ENCODE data around the gene SYNPO2L.
"Not testable (repeated sequence)": the region's sequence is repeated elsewhere in the genome, so short reads cannot be mapped to it uniquely, and the experiment has no call there.

SYNPO2L gene

DNA sequence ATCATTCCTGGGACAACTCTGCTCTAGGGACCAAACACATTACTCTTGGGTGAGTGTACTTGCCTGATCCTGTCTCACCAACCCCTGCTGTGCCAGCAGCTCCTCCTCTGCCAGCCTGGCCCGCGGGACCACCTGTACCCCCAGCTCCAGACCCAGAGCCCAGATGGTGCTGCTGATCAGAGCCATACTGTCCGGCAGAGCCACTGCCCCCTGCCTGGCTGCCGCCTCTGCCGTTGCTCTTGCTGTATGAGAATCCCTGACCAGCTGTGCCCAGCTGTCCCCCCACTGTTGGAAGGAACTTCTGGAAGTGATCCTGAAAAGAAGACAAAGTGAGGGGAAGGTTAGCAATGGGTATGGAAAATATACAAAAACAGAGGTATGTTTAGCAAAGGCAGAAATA is 21.4 kb downstream of the SYNPO2L start:
- Histone ChIP-seq H3K4me1 (ENCODE audit: control insufficient read depth, insufficient read depth, low read length) (no peaks in the 10 kb centered on the region), H3K9ac (ENCODE audit: low read length in 2 of 2) (no peak overlapping the region), H3K27ac (ENCODE audit: low read length) (no peak overlapping the region), H3K36me3 (ENCODE audit: control insufficient read depth in 2 of 2, insufficient read depth in 2 of 2, low read length in 2 of 2) (no peaks in the 10 kb centered on the region), H3K27me3 (ENCODE audit: control insufficient read depth in 1 of 2, insufficient read depth in 2 of 2, low read length in 2 of 2) (no peaks in the 10 kb centered on the region), H3K4me3 (ENCODE audit: low read length in 2 of 2) (no peak overlapping the region), H3K9me3 (ENCODE audit: control insufficient read depth in 2 of 2, low read length in 2 of 2) (no peaks in the 10 kb centered on the region)

DNA sequence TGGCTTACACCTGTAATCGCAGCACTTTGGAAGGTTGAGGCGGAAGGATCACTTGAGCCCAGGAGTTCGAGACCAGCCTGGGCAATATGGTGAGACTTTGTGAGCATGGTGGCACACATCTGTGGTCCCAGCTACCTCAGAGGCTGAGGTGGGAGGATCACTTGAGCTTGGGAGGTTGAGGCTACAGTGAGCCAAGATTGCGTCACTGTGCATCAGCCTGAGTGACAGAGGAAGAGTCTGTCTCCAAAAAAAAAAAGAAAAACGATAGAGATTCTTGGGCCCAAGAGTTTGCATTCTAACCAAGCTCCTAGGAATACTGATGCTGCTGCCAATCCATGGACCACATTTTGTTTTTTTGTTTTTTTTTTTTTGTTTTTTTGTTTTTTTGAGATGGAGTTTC is 26.7 kb downstream of the SYNPO2L start:
- H3K27ac ChIP-seq (ENCODE audit: low read length) = no peak overlapping the region
- no peaks in the 10 kb centered on the region for H3K36me3 ChIP-seq (ENCODE audit: control insufficient read depth in 2 of 2, insufficient read depth in 2 of 2, low read length in 2 of 2)
- H3K9ac ChIP-seq (ENCODE audit: low read length in 2 of 2) = no peak overlapping the region
- peaks cover 5% of the 10 kb centered on the region for H3K4me1 ChIP-seq (ENCODE audit: control insufficient read depth, insufficient read depth, low read length)
- no peaks in the 10 kb centered on the region for H3K27me3 ChIP-seq (ENCODE audit: control insufficient read depth in 1 of 2, insufficient read depth in 2 of 2, low read length in 2 of 2)
- H3K4me3 ChIP-seq (ENCODE audit: low read length in 2 of 2) = no peak overlapping the region
- H3K9me3 ChIP-seq (ENCODE audit: control insufficient read depth in 2 of 2, low read length in 2 of 2) = no peaks in the 10 kb centered on the region

DNA sequence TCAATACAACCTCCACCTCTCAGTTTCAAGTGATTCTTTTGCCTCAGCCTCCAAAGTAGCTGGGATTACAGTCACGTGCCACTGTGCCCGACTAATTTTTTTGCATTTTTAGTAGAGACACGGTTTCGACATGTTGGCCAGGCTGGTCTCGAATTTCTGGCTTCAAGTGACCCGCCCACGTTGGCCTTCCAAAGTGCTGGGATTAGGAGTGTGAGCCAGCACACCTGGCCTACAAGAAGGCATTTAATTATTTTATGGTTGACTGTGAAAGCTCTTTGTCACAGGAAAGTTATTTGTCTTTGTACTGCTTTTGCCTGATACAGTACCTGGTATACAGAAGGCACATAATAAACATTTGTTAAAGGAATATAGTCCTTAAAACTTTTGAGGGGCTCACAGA is 27.4 kb downstream of the SYNPO2L start:
- Histone ChIP-seq H3K27me3 (ENCODE audit: control insufficient read depth in 1 of 2, insufficient read depth in 2 of 2, low read length in 2 of 2) (no peaks in the 10 kb centered on the region), H3K4me3 (ENCODE audit: low read length in 2 of 2) (no peak overlapping the region), H3K27ac (ENCODE audit: low read length) (no peak overlapping the region), H3K9ac (ENCODE audit: low read length in 2 of 2) (no peak overlapping the region), H3K4me1 (ENCODE audit: control insufficient read depth, insufficient read depth, low read length) (peaks cover 5% of the 10 kb centered on the region), H3K36me3 (ENCODE audit: control insufficient read depth in 2 of 2, insufficient read depth in 2 of 2, low read length in 2 of 2) (no peaks in the 10 kb centered on the region), H3K9me3 (ENCODE audit: control insufficient read depth in 2 of 2, low read length in 2 of 2) (no peaks in the 10 kb centered on the region)

- Histone ChIP-seq H3K27me3 (ENCODE audit: control insufficient read depth in 1 of 2, insufficient read depth in 2 of 2, low read length in 2 of 2) (no peaks in the 10 kb centered on the region), H3K36me3 (ENCODE audit: control insufficient read depth in 2 of 2, insufficient read depth in 2 of 2, low read length in 2 of 2) (no peaks in the 10 kb centered on the region), H3K9ac (ENCODE audit: low read length in 2 of 2) (no peak overlapping the region), H3K9me3 (ENCODE audit: control insufficient read depth in 2 of 2, low read length in 2 of 2) (no peaks in the 10 kb centered on the region), H3K27ac (ENCODE audit: low read length) (no peak overlapping the region), H3K4me1 (ENCODE audit: control insufficient read depth, insufficient read depth, low read length) (peaks cover 5% of the 10 kb centered on the region), H3K4me3 (ENCODE audit: low read length in 2 of 2) (no peak overlapping the region)
These were observed 28.5 kb downstream of the SYNPO2L start for GRCh38 chr10:73627300-73627699.

- Histone ChIP-seq H3K9me3 (ENCODE audit: control insufficient read depth in 2 of 2, low read length in 2 of 2) (no peaks in the 10 kb centered on the region), H3K4me1 (ENCODE audit: control insufficient read depth, insufficient read depth, low read length) (peaks cover 5% of the 10 kb centered on the region), H3K27me3 (ENCODE audit: control insufficient read depth in 1 of 2, insufficient read depth in 2 of 2, low read length in 2 of 2) (no peaks in the 10 kb centered on the region), H3K9ac (ENCODE audit: low read length in 2 of 2) (peak overlapping the region; percentile 98), H3K27ac (ENCODE audit: low read length) (peak overlapping the region; percentile 88), H3K4me3 (ENCODE audit: low read length in 2 of 2) (peak overlapping the region; percentile 92 to 98), H3K36me3 (ENCODE audit: control insufficient read depth in 2 of 2, insufficient read depth in 2 of 2, low read length in 2 of 2) (no peaks in the 10 kb centered on the region)
These were observed 29.7 kb downstream of the SYNPO2L start for GRCh38 chr10:73625884-73626752.

DNA sequence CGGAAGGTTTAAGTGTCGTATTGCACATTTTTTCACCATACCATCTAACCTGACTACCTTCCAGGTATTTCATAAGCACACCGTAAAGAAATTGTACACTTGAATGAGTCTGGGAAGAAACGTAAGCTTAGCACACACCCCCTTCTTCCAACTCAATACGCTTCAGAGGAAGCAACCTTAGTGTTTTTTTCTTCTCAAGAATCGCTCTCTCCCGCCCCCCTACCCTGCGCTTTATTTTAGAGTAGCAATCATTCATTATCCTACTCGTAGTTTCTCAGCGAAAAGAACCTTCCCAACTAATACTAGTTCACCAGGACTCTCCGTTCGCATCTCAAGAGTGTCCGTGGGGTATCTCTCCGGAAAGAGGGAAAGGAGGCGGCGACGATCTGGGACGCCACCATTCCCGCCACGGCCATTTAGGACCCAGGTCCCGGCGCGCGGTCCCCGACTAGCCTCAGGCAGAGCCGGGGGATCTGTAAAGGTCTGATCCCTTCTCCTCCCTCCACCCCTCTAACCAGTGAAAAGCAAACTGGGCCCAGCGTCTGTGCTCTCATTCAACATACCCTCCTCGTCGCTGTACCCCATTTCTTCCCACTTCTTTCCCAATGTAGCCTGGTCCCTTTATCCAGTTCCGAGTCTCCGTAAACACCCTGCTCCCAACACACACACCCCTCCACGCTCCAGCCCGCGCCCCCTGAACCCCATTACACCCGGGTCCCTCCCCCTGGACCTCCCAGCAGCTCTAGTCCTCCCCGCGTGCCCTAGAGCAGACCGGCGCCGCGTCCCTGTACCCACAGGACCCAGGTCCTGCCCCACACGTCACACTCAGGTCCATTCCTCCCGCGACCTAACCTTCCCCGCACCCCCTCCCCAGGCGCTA is 30.6 kb downstream of the SYNPO2L start:
- Histone ChIP-seq H3K4me3 (ENCODE audit: low read length in 2 of 2) (peak overlapping the region; percentile 92 to 98), H3K9me3 (ENCODE audit: control insufficient read depth in 2 of 2, low read length in 2 of 2) (no peaks in the 10 kb centered on the region), H3K27ac (ENCODE audit: low read length) (peak overlapping the region; percentile 55), H3K4me1 (ENCODE audit: control insufficient read depth, insufficient read depth, low read length) (peaks cover 5% of the 10 kb centered on the region), H3K36me3 (ENCODE audit: control insufficient read depth in 2 of 2, insufficient read depth in 2 of 2, low read length in 2 of 2) (no peaks in the 10 kb centered on the region), H3K9ac (ENCODE audit: low read length in 2 of 2) (peak overlapping the region; percentile 85 to 90), H3K27me3 (ENCODE audit: control insufficient read depth in 1 of 2, insufficient read depth in 2 of 2, low read length in 2 of 2) (no peaks in the 10 kb centered on the region)

- no peaks in the 10 kb centered on the region for H3K9me3 ChIP-seq (ENCODE audit: control insufficient read depth in 2 of 2, low read length in 2 of 2)
- H3K9ac ChIP-seq (ENCODE audit: low read length in 2 of 2) = no peak overlapping the region
- H3K36me3 ChIP-seq (ENCODE audit: control insufficient read depth in 2 of 2, insufficient read depth in 2 of 2, low read length in 2 of 2) = no peaks in the 10 kb centered on the region
- peaks cover 5% of the 10 kb centered on the region for H3K4me1 ChIP-seq (ENCODE audit: control insufficient read depth, insufficient read depth, low read length)
- no peaks in the 10 kb centered on the region for H3K27me3 ChIP-seq (ENCODE audit: control insufficient read depth in 1 of 2, insufficient read depth in 2 of 2, low read length in 2 of 2)
- H3K27ac ChIP-seq (ENCODE audit: low read length) = no peak overlapping the region
- H3K4me3 ChIP-seq (ENCODE audit: low read length in 2 of 2) = no peak overlapping the region
These were observed 32.8 kb downstream of the SYNPO2L start for GRCh38 chr10:73623056-73623455.

GRCh38 chr10:73620974-73621373 is 34.9 kb downstream of the SYNPO2L start:
- H3K4me3 ChIP-seq (ENCODE audit: low read length in 2 of 2); H3K9me3 ChIP-seq (ENCODE audit: control insufficient read depth in 2 of 2, low read length in 2 of 2); H3K4me1 ChIP-seq (ENCODE audit: control insufficient read depth, insufficient read depth, low read length); H3K27ac ChIP-seq (ENCODE audit: low read length); H3K36me3 ChIP-seq (ENCODE audit: control insufficient read depth in 2 of 2, insufficient read depth in 2 of 2, low read length in 2 of 2); H3K27me3 ChIP-seq (ENCODE audit: control insufficient read depth in 1 of 2, insufficient read depth in 2 of 2, low read length in 2 of 2); H3K9ac ChIP-seq (ENCODE audit: low read length in 2 of 2): not testable (repeated sequence)

DNA sequence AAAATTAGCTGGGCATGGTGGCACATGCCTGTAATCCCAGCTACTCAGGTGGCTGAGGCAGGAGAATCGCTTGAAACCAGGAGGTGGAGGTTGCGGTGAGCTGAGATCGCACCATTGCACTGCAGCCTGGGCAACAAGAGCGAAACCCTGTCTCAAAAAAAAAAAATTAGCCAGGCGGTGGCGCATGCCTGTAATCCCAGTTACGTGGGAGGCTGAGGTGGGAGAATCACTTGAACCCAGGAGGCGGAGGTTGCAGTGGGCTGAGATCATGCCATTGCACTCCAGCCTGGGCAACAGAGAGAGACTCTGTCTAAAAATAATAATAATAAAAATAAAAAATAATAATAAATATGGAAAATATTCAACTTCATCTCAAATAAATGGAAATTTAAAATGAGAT is 38.7 kb downstream of the SYNPO2L start:
- H3K27me3 ChIP-seq (ENCODE audit: control insufficient read depth in 1 of 2, insufficient read depth in 2 of 2, low read length in 2 of 2); H3K9me3 ChIP-seq (ENCODE audit: control insufficient read depth in 2 of 2, low read length in 2 of 2); H3K4me1 ChIP-seq (ENCODE audit: control insufficient read depth, insufficient read depth, low read length); H3K4me3 ChIP-seq (ENCODE audit: low read length in 2 of 2); H3K27ac ChIP-seq (ENCODE audit: low read length); H3K36me3 ChIP-seq (ENCODE audit: control insufficient read depth in 2 of 2, insufficient read depth in 2 of 2, low read length in 2 of 2); H3K9ac ChIP-seq (ENCODE audit: low read length in 2 of 2): not testable (repeated sequence)

GRCh38 chr10:73614720-73615119 is 41.1 kb downstream of the SYNPO2L start:
- no peak overlapping the region for H3K27ac ChIP-seq (ENCODE audit: low read length)
- H3K27me3 ChIP-seq (ENCODE audit: control insufficient read depth in 1 of 2, insufficient read depth in 2 of 2, low read length in 2 of 2) = no peaks in the 10 kb centered on the region
- H3K9me3 ChIP-seq (ENCODE audit: control insufficient read depth in 2 of 2, low read length in 2 of 2) = no peaks in the 10 kb centered on the region
- no peak overlapping the region for H3K4me3 ChIP-seq (ENCODE audit: low read length in 2 of 2)
- H3K36me3 ChIP-seq (ENCODE audit: control insufficient read depth in 2 of 2, insufficient read depth in 2 of 2, low read length in 2 of 2) = no peaks in the 10 kb centered on the region
- no peak overlapping the region for H3K9ac ChIP-seq (ENCODE audit: low read length in 2 of 2)
- no peaks in the 10 kb centered on the region for H3K4me1 ChIP-seq (ENCODE audit: control insufficient read depth, insufficient read depth, low read length)

DNA sequence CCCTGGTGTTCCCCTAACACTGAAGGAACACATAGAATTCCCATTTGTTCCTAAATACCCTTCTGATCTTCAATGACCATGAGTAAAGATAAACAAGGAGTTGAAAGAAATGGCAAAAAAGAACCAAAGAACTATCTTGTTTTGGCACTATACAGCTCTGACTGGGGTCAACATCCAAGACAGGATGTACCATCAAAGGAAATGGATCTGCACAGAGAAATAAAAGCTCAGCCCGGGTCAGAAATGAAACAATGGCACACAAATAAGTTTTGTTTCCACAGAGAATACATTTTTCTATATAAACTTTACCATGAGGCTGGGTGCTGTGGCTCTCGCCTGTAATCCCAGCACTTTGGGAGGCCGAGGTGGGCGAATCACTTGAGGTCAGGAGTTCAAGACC is 46.7 kb downstream of the SYNPO2L start:
- no peaks in the 10 kb centered on the region for H3K4me1 ChIP-seq (ENCODE audit: control insufficient read depth, insufficient read depth, low read length)
- no peaks in the 10 kb centered on the region for H3K36me3 ChIP-seq (ENCODE audit: control insufficient read depth in 2 of 2, insufficient read depth in 2 of 2, low read length in 2 of 2)
- H3K27ac ChIP-seq (ENCODE audit: low read length) = no peak overlapping the region
- no peaks in the 10 kb centered on the region for H3K9me3 ChIP-seq (ENCODE audit: control insufficient read depth in 2 of 2, low read length in 2 of 2)
- H3K9ac ChIP-seq (ENCODE audit: low read length in 2 of 2) = no peak overlapping the region
- H3K27me3 ChIP-seq (ENCODE audit: control insufficient read depth in 1 of 2, insufficient read depth in 2 of 2, low read length in 2 of 2) = no peaks in the 10 kb centered on the region
- no peak overlapping the region for H3K4me3 ChIP-seq (ENCODE audit: low read length in 2 of 2)
